ENCODE results near the gene KRTAP10-9. TPM values are rescaled to one million over a fixed set of nuclear protein-coding genes. Genes with fewer than 3 reads are reported as not detected.
"Not testable (repeated sequence)": the region's sequence is repeated elsewhere in the genome, so short reads cannot be mapped to it uniquely, and the experiment has no call there.

The KRTAP10-9 gene
- polyA plus RNA-seq, 3 donors: not detected

GRCh38 chr21:44598061-44598460 is 28.8 kb upstream of the KRTAP10-9 start:
- Histone ChIP-seq H3K27me3 (ENCODE audit: control insufficient read depth in 2 of 2, insufficient read depth in 2 of 2, low read length in 2 of 2) (no peaks in the 10 kb centered on the region), H4K20me1 (ENCODE audit: insufficient read depth, low read length) (no peaks in the 10 kb centered on the region), H3K4me3 (replicated peaks in 1 of 3; ENCODE audit: low read depth in 2 of 3, low read length in 3 of 3) (no peak overlapping the region), H3K36me3 (replicated peaks in 1 of 2; ENCODE audit: control insufficient read depth in 1 of 2, insufficient read depth in 2 of 2, low read length in 2 of 2) (no peaks in the 10 kb centered on the region), H3K79me2 (ENCODE audit: insufficient read depth, low read length) (no peaks in the 10 kb centered on the region), H3K9ac (ENCODE audit: insufficient read depth, low read length, poor library complexity, severe bottlenecking) (no peak overlapping the region), H3K27ac (ENCODE audit: low read depth in 1 of 2, low read length in 2 of 2) (no peak overlapping the region), H2AFZ (ENCODE audit: insufficient read depth, low read depth, low read length, poor library complexity, severe bottlenecking) (no peak overlapping the region), H3K4me2 (replicated peaks; ENCODE audit: extremely low read depth, low read length, poor library complexity, severe bottlenecking) (no peak overlapping the region), H3K9me3 (replicated peaks in 1 of 2; ENCODE audit: control insufficient read depth in 1 of 2, insufficient read depth in 1 of 2, low read length in 2 of 2) (no peaks in the 10 kb centered on the region), H3K4me1 (ENCODE audit: control insufficient read depth in 1 of 2, insufficient read depth in 2 of 2, low read length in 2 of 2) (no peaks in the 10 kb centered on the region)
- Mint-ChIP-seq H3K36me3 (no peaks in the 10 kb centered on the region), H3K27me3 (ENCODE audit: low read depth in 3 of 3) (peaks cover 2 to 13% (median 6%) of the 10 kb centered on the region in 3 donors), H3K4me3 (no peak overlapping the region), H3K27ac (no peak overlapping the region), H3K9me3 (peaks cover 0 to 2% (median 0%) of the 10 kb centered on the region in 7 donors), H3K4me1 (no peaks in the 10 kb centered on the region)
- DNase-seq: no peak
- 88% methylated on average over 6 of the region's 11 CpGs for WGBS (ENCODE audit: insufficient coverage)
- intact Hi-C loops (cut with micrococcal nuclease): no loop called here
- TF ChIP-seq, protein P1, sequence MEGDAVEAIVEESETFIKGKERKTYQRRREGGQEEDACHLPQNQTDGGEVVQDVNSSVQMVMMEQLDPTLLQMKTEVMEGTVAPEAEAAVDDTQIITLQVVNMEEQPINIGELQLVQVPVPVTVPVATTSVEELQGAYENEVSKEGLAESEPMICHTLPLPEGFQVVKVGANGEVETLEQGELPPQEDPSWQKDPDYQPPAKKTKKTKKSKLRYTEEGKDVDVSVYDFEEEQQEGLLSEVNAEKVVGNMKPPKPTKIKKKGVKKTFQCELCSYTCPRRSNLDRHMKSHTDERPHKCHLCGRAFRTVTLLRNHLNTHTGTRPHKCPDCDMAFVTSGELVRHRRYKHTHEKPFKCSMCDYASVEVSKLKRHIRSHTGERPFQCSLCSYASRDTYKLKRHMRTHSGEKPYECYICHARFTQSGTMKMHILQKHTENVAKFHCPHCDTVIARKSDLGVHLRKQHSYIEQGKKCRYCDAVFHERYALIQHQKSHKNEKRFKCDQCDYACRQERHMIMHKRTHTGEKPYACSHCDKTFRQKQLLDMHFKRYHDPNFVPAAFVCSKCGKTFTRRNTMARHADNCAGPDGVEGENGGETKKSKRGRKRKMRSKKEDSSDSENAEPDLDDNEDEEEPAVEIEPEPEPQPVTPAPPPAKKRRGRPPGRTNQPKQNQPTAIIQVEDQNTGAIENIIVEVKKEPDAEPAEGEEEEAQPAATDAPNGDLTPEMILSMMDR (IDR thresholded peaks at IDR 0.05): no peak

GRCh38 chr21:44599264-44600029 is 27.4 kb upstream of the KRTAP10-9 start:
- TF ChIP-seq, protein P1 (IDR thresholded peaks at IDR 0.05): no peak
- H3K36me3 ChIP-seq (replicated peaks in 1 of 2; ENCODE audit: control insufficient read depth in 1 of 2, insufficient read depth in 2 of 2, low read length in 2 of 2): no peaks in the 10 kb centered on the region
- WGBS (ENCODE audit: insufficient coverage): 86% methylated on average over 5 of the region's 8 CpGs
- no peaks in the 10 kb centered on the region for H3K4me1 ChIP-seq (ENCODE audit: control insufficient read depth in 1 of 2, insufficient read depth in 2 of 2, low read length in 2 of 2)
- H3K9ac ChIP-seq (ENCODE audit: insufficient read depth, low read length, poor library complexity, severe bottlenecking): no peak overlapping the region
- H2AFZ ChIP-seq (ENCODE audit: insufficient read depth, low read depth, low read length, poor library complexity, severe bottlenecking): no peak overlapping the region
- Mint-ChIP-seq H3K27ac (no peak overlapping the region), H3K36me3 (no peaks in the 10 kb centered on the region), H3K4me3 (no peak overlapping the region), H3K27me3 (ENCODE audit: low read depth in 3 of 3) (peaks cover 5 to 6% (median 6%) of the 10 kb centered on the region in 3 donors), H3K4me1 (no peaks in the 10 kb centered on the region), H3K9me3 (peaks cover 0 to 11% (median 5%) of the 10 kb centered on the region in 7 donors)
- DNase-seq: no peak
- intact Hi-C loops (cut with micrococcal nuclease): no loop called here
- no peaks in the 10 kb centered on the region for H3K79me2 ChIP-seq (ENCODE audit: insufficient read depth, low read length)
- H3K4me3 ChIP-seq (replicated peaks in 1 of 3; ENCODE audit: low read depth in 2 of 3, low read length in 3 of 3): no peak overlapping the region
- H3K4me2 ChIP-seq (replicated peaks; ENCODE audit: extremely low read depth, low read length, poor library complexity, severe bottlenecking): no peak overlapping the region
- no peak overlapping the region for H3K27ac ChIP-seq (ENCODE audit: low read depth in 1 of 2, low read length in 2 of 2)
- H3K9me3 ChIP-seq (replicated peaks in 1 of 2; ENCODE audit: control insufficient read depth in 1 of 2, insufficient read depth in 1 of 2, low read length in 2 of 2): peaks cover 0 to 3% of the 10 kb centered on the region in 2 donors
- H4K20me1 ChIP-seq (ENCODE audit: insufficient read depth, low read length): no peaks in the 10 kb centered on the region
- no peaks in the 10 kb centered on the region for H3K27me3 ChIP-seq (ENCODE audit: control insufficient read depth in 2 of 2, insufficient read depth in 2 of 2, low read length in 2 of 2)

- H4K20me1 ChIP-seq (ENCODE audit: insufficient read depth, low read length); H3K79me2 ChIP-seq (ENCODE audit: insufficient read depth, low read length); H3K4me2 ChIP-seq (replicated peaks; ENCODE audit: extremely low read depth, low read length, poor library complexity, severe bottlenecking); H3K4me1 ChIP-seq (ENCODE audit: control insufficient read depth in 1 of 2, insufficient read depth in 2 of 2, low read length in 2 of 2); H3K4me3 Mint-ChIP-seq; H3K9me3 ChIP-seq (replicated peaks in 1 of 2; ENCODE audit: control insufficient read depth in 1 of 2, insufficient read depth in 1 of 2, low read length in 2 of 2); H3K27ac Mint-ChIP-seq; H3K36me3 Mint-ChIP-seq; H3K27ac ChIP-seq (ENCODE audit: low read depth in 1 of 2, low read length in 2 of 2); H3K4me1 Mint-ChIP-seq; H3K27me3 ChIP-seq (ENCODE audit: control insufficient read depth in 2 of 2, insufficient read depth in 2 of 2, low read length in 2 of 2); DNase-seq; H3K27me3 Mint-ChIP-seq (ENCODE audit: low read depth in 3 of 3); H2AFZ ChIP-seq (ENCODE audit: insufficient read depth, low read depth, low read length, poor library complexity, severe bottlenecking); H3K9ac ChIP-seq (ENCODE audit: insufficient read depth, low read length, poor library complexity, severe bottlenecking); intact Hi-C loops (cut with micrococcal nuclease); H3K36me3 ChIP-seq (replicated peaks in 1 of 2; ENCODE audit: control insufficient read depth in 1 of 2, insufficient read depth in 2 of 2, low read length in 2 of 2); H3K4me3 ChIP-seq (replicated peaks in 1 of 3; ENCODE audit: low read depth in 2 of 3, low read length in 3 of 3): not testable (repeated sequence)
- peaks cover 0 to 11% (median 6%) of the 10 kb centered on the region in 7 donors for H3K9me3 Mint-ChIP-seq
- 82% methylated on average over 12 of the region's 23 CpGs for WGBS (ENCODE audit: insufficient coverage)
Observed at GRCh38 chr21:44600118-44600978, 26.5 kb upstream of the KRTAP10-9 start, which contains the start of gene KRTAP10-7. KRTAP10-7 (plus strand) TSS chr21:44600597; CDS start chr21:44600622, 25 bp downstream.

Measured in CD14-positive monocyte (primary cell).